Measurements from ENCODE around the gene SPACA4.

- TF ChIP-seq, protein P1, sequence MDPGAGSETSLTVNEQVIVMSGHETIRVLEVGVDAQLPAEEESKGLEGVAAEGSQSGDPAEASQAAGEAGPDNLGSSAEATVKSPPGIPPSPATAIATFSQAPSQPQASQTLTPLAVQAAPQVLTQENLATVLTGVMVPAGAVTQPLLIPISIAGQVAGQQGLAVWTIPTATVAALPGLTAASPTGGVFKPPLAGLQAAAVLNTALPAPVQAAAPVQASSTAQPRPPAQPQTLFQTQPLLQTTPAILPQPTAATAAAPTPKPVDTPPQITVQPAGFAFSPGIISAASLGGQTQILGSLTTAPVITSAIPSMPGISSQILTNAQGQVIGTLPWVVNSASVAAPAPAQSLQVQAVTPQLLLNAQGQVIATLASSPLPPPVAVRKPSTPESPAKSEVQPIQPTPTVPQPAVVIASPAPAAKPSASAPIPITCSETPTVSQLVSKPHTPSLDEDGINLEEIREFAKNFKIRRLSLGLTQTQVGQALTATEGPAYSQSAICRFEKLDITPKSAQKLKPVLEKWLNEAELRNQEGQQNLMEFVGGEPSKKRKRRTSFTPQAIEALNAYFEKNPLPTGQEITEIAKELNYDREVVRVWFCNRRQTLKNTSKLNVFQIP (CRISPR knock-in tag; IDR thresholded peaks at IDR 0.05; ENCODE audit: borderline replicate concordance, low read depth), result no peak
- TF ChIP-seq CSDC2 (CRISPR knock-in tag; IDR thresholded peaks at IDR 0.05) (no peak), TOX (CRISPR knock-in tag; IDR thresholded peaks at IDR 0.05; ENCODE audit: borderline replicate concordance) (no peak), PPARA (CRISPR knock-in tag; IDR thresholded peaks at IDR 0.05; ENCODE audit: borderline replicate concordance) (no peak), ZNF70 (CRISPR knock-in tag; IDR thresholded peaks at IDR 0.05) (no peak), CREB5 (CRISPR knock-in tag; IDR thresholded peaks at IDR 0.05; ENCODE audit: low read depth) (no peak), ZFP30 (CRISPR knock-in tag; IDR thresholded peaks at IDR 0.05) (no peak), RARB (CRISPR knock-in tag; IDR thresholded peaks at IDR 0.05) (no peak), SNAI2 (CRISPR knock-in tag; IDR thresholded peaks at IDR 0.05) (no peak)
- TF ChIP-seq, protein P2, sequence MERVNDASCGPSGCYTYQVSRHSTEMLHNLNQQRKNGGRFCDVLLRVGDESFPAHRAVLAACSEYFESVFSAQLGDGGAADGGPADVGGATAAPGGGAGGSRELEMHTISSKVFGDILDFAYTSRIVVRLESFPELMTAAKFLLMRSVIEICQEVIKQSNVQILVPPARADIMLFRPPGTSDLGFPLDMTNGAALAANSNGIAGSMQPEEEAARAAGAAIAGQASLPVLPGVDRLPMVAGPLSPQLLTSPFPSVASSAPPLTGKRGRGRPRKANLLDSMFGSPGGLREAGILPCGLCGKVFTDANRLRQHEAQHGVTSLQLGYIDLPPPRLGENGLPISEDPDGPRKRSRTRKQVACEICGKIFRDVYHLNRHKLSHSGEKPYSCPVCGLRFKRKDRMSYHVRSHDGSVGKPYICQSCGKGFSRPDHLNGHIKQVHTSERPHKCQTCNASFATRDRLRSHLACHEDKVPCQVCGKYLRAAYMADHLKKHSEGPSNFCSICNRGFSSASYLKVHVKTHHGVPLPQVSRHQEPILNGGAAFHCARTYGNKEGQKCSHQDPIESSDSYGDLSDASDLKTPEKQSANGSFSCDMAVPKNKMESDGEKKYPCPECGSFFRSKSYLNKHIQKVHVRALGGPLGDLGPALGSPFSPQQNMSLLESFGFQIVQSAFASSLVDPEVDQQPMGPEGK (CRISPR knock-in tag; IDR thresholded peaks at IDR 0.05; ENCODE audit: borderline replicate concordance), result no peak
These were observed 18.5 kb downstream of the SPACA4 start for GRCh38 chr19:48624791-48625723.

Measured in SK-N-SH treated with all-trans-retinoic acid at 6 μM for 48 hours (cell line).